Mucosa of descending colon (tissue), 3 donors: ENCODE data around the gene KNSTRN. TPM values are rescaled to one million over a fixed set of nuclear protein-coding genes. Genes with fewer than 3 reads are reported as not detected.

Experiments
- ATAC-seq: fragments of 200-7000 bp; cut with Tn5 transposase; one replicate; pipeline ENCODE4 v1.9.1; 2020; ENCODE audit warnings: mild to moderate bottlenecking, moderate library complexity
- DNase-seq, 3 donors: peaks; one replicate each; pipeline ENCODE4 v3.0.0-alpha.2; 2020
- H3K36me3 ChIP-seq: fragments of 200-600 bp; one replicate; pipeline ENCODE4 v1.8.0; 2021; ENCODE audit warnings: low read depth, mild to moderate bottlenecking
- H3K4me1 ChIP-seq: fragments of 200-600 bp; one replicate; pipeline ENCODE4 v1.8.0; 2021; ENCODE audit warnings: low read depth, mild to moderate bottlenecking
- H3K4me3 ChIP-seq: fragments of 200-600 bp; one replicate; pipeline ENCODE4 v1.8.0; 2021; ENCODE audit warnings: mild to moderate bottlenecking
- H3K9me3 ChIP-seq: fragments of 200-600 bp; one replicate; pipeline ENCODE4 v1.8.0; 2021; ENCODE audit warnings: mild to moderate bottlenecking
- intact Hi-C, 2 donors: fragments of 100-400 bp; cut with DNase I in 1 of 2; cut with micrococcal nuclease in 1 of 2; formaldehyde crosslinking; loops; one replicate each; pipeline versions ENCODE4 v1.11.0 to v1.11.1; 2022; cut with DNase I, micrococcal nuclease
- total RNA-seq, 3 donors: library from RNA; stranded (reverse); fragmentation: NEBNext Ultra II Directional in 2 of 3; extraction: Animal tissue kit (Norgen Biotek cat#: 25700) in 2 of 3; gene quantifications; one replicate each; pipeline versions ENCODE4 v1.2.1 to v1.2.4, GENCODE V29; 2021 to 2023
- TF ChIP-seq, protein P1 (sequence below): fragments of 200-600 bp; IDR thresholded peaks from one replicate; pipeline ENCODE4 v1.8.0; 2022; ENCODE audit warnings: antibody characterized with exemption, mild to moderate bottlenecking
- donor health status: DM: no; HTN: no; CAD: no; lungs with moderate emphysema.
- donor health status: DM: no; HTN: no; CAD: no.
- donor health status: DM: no; HTN: yes; CAD: no.

KNSTRN gene
- total RNA-seq, 3 donors from 2014 or later = 9.4 to 16.4 (median 10.5) TPM

DNA sequence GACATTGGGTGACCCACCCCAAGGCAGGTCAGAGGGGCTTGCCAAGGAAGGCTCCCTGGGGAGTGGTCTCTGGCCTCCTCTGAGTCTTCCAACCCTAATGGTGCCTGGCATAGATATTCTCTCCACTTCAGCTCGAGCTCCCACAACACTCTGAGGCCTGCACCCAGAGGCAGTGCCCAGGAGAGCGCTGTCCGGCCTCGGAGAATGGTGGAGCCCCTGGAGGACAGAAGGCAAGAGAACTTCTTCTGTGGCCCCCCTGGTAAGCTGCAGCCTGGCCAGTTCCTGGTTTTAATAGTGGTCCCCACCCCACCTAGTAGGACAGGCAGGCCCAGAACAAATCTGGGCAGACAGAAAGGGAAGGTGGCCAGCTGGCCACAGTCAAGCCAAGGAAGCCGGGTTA lies 17.5 kb upstream of the KNSTRN start:
- Histone ChIP-seq H3K36me3 (no peaks in the 10 kb centered on the region), H3K4me1 (peaks cover 19% of the 10 kb centered on the region), H3K9me3 (no peaks in the 10 kb centered on the region), H3K4me3 (no peak overlapping the region)
- no peak for ATAC-seq
- intact Hi-C loops = no loop called here
- TF ChIP-seq, protein P1, sequence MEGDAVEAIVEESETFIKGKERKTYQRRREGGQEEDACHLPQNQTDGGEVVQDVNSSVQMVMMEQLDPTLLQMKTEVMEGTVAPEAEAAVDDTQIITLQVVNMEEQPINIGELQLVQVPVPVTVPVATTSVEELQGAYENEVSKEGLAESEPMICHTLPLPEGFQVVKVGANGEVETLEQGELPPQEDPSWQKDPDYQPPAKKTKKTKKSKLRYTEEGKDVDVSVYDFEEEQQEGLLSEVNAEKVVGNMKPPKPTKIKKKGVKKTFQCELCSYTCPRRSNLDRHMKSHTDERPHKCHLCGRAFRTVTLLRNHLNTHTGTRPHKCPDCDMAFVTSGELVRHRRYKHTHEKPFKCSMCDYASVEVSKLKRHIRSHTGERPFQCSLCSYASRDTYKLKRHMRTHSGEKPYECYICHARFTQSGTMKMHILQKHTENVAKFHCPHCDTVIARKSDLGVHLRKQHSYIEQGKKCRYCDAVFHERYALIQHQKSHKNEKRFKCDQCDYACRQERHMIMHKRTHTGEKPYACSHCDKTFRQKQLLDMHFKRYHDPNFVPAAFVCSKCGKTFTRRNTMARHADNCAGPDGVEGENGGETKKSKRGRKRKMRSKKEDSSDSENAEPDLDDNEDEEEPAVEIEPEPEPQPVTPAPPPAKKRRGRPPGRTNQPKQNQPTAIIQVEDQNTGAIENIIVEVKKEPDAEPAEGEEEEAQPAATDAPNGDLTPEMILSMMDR = no peak
- no peak for DNase-seq

DNA sequence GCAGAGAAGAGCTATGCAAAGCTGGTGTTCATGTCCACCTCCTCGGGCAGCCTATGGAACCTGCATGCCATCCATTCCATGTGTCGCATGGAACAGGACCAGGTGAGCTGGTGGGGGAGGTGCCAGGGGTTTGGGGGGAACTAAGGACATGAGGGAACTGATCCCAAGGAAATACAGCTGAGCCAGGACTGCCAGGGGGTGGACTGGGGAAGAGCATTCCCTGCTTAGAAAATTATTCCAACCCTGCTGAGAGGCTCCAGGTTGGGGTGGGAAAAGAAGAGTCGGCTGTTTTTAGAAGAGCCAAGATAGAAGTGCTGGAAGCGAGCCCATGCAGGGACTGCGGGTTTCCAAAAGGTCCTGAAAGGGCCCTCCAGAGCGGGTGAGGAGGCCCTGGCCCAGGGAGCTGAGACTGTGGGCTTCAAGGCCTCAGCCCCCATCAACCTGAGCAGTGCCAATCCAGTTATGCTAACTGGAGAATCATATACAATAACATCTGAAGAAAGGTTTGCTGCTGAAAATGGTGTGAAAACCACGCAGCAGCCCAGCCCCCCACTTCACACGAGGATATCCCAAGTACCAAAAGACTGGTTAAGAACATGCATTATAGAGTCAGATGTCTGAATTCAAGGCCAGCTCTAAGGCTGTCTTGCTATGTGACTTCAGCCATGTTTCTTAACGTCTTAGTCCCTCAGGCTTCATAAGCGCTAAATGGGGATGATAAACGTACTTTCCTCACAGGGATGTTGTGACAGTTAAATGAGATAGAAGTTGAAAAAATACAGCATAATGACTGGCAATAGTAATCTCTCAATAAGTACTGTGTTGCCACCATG lies 16.7 kb upstream of the KNSTRN start:
- no peaks in the 10 kb centered on the region for H3K36me3 ChIP-seq
- TF ChIP-seq, protein P1 = no peak
- intact Hi-C loops = no loop called here
- no peaks in the 10 kb centered on the region for H3K9me3 ChIP-seq
- ATAC-seq = no peak
- peaks cover 19% of the 10 kb centered on the region for H3K4me1 ChIP-seq
- no peak for DNase-seq
- H3K4me3 ChIP-seq = no peak overlapping the region

DNA sequence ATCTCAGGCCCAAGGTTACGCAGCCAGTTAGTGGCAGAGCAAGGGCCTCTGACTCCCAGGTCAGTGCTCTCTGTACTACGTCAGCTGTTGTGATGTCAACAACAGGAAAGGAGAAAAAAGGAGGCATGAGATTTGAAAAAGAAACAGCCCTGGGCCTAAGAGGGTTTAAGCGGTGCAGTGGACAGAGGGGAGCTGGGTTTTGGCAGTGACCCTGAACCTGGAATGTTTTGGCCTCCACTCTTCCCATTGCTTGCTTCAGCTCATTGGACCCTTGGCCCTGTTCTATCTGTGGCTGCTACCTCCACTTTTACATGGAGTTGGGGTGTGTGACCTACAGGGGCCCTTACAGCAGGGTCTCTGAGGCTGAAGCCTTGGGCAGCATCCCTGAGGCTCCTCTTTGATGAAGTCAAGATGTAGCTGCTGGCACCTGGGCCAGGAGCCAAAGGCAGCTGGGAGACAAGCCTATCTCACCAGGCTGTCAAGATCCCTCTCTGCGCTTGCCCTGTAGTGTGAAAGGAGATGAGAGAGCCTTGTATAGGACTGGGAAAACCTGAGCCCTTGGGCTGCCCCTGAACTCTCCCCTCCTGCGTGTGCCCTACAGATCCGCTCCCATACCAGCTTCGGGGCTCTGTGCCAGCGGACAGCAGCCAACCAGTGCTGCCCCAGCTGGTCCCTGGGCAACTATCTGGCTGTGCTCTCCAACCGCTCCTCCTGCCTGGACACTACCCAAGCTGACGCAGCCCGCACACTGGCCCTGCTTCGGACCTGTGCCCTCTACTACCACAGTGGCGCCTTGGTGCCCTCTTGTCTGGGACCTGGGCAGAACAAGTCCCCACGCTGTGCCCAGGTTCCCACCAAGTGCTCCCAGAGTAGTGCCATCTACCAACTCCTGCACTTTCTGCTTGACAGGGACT lies 15.8 kb upstream of the KNSTRN start:
- intact Hi-C loops = no loop called here
- TF ChIP-seq, protein P1 = no peak
- ATAC-seq (no peak), DNase-seq (peak; percentile 56 to 71 (median 63))
- Histone ChIP-seq H3K4me3 (no peak overlapping the region), H3K4me1 (peaks cover 19% of the 10 kb centered on the region), H3K9me3 (no peaks in the 10 kb centered on the region), H3K36me3 (no peaks in the 10 kb centered on the region)

DNA sequence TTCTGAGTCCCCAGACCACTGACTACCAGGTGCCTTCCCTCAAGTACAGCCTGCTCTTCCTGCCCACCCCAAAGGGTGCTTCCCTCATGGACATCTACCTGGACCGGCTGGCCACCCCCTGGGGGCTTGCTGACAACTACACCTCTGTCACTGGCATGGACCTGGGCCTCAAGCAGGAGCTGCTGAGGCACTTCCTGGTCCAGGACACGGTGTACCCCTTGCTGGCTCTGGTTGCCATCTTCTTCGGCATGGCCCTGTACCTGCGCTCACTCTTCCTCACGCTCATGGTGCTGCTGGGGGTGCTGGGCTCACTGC lies 15.2 kb upstream of the KNSTRN start:
- Histone ChIP-seq H3K4me1 (peaks cover 19% of the 10 kb centered on the region), H3K36me3 (no peaks in the 10 kb centered on the region), H3K4me3 (no peak overlapping the region), H3K9me3 (no peaks in the 10 kb centered on the region)
- TF ChIP-seq, protein P1 = no peak
- DNase-seq (no peak), ATAC-seq (no peak)
- intact Hi-C loops = no loop called here

DNA sequence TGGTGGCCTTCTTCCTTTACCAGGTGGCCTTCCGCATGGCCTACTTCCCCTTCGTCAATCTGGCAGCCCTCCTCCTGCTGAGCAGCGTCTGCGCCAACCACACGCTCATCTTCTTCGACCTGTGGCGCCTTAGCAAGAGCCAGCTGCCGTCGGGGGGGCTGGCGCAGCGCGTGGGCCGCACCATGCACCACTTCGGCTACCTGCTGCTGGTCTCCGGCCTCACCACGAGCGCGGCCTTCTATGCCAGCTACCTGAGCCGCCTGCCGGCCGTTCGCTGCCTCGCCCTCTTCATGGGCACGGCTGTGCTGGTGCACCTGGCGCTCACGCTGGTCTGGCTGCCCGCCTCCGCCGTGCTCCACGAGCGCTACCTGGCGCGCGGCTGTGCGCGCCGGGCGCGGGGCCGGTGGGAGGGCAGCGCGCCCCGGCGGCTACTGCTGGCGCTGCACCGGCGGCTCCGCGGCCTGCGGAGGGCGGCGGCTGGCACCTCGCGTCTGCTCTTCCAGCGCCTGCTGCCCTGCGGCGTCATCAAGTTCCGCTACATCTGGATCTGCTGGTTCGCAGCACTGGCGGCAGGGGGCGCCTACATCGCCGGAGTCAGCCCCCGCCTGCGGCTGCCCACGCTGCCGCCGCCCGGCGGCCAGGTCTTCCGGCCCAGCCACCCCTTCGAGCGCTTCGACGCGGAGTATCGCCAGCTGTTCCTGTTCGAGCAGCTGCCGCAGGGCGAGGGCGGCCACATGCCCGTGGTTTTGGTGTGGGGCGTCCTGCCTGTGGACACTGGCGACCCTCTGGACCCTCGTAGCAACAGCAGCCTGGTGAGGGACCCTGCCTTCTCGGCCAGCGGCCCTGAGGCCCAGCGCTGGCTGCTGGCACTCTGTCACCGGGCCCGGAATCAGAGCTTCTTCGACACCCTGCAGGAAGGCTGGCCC lies 14.6 kb upstream of the KNSTRN start:
- no peaks in the 10 kb centered on the region for H3K36me3 ChIP-seq
- ATAC-seq = peak; percentile 94
- peak; percentile 89 to 94 (median 94) for DNase-seq
- intact Hi-C loops = no loop called here
- H3K4me1 ChIP-seq = peaks cover 19% of the 10 kb centered on the region
- no peak overlapping the region for H3K4me3 ChIP-seq
- TF ChIP-seq, protein P1 = peak; percentile 96
- no peaks in the 10 kb centered on the region for H3K9me3 ChIP-seq
